Hepatocyte (in vitro differentiated cells): ENCODE data around the gene BCKDK.

ENCODE experiments used
- EZH2 ChIP-seq: fragments of 200-600 bp; sonication (generic); IDR thresholded peaks from 2 replicates; pipeline ENCODE4 v1.6.1; 2016; ENCODE audit warnings: antibody characterized with exemption, mild to moderate bottlenecking, borderline replicate concordance
- TF ChIP-seq, protein P1 (sequence below): fragments of 200-600 bp; sonication (generic); IDR thresholded peaks from 2 replicates; pipeline ENCODE4 v1.5.1; 2016; ENCODE audit warnings: antibody characterized with exemption, mild to moderate bottlenecking; ENCODE audit not compliant: poor library complexity

DNA sequence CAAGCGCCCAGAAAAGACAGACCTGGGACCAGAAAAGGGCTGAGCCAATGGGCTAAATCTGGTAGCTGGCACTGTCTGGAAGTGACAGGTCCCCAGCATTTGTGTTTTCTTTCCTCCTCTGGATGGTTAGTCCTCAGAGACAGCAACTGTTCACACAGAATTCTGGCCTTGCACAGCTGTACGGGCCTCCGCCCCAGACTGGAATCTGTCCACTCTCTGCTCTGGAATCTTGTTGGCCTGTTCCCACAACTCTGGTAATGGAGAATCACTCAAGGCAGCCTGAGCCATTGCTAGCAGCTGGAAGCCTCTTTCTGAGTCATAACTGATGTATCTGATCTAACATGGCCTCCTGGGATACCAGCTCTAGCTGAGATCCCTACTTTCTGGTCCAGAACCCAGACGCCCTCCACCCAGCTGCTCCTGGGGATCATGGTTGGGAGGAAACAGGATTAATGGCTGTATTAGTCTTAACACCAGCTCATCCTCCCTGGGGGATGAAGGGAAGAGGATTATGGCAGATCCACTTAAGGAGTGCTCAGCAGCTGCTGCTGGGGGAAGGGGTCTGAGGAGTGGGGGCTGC is 43.2 kb upstream of the BCKDK start:
- TF ChIP-seq, protein P1, sequence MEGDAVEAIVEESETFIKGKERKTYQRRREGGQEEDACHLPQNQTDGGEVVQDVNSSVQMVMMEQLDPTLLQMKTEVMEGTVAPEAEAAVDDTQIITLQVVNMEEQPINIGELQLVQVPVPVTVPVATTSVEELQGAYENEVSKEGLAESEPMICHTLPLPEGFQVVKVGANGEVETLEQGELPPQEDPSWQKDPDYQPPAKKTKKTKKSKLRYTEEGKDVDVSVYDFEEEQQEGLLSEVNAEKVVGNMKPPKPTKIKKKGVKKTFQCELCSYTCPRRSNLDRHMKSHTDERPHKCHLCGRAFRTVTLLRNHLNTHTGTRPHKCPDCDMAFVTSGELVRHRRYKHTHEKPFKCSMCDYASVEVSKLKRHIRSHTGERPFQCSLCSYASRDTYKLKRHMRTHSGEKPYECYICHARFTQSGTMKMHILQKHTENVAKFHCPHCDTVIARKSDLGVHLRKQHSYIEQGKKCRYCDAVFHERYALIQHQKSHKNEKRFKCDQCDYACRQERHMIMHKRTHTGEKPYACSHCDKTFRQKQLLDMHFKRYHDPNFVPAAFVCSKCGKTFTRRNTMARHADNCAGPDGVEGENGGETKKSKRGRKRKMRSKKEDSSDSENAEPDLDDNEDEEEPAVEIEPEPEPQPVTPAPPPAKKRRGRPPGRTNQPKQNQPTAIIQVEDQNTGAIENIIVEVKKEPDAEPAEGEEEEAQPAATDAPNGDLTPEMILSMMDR: no peak
- TF ChIP-seq EZH2: no peak
